Gastroesophageal sphincter (tissue), 3 donors: ENCODE results near the gene NAA11.

Source experiments
- CTCF ChIP-seq, 4 experiments: fragments of 200-600 bp in 2 of 4; fragments of 450-650 bp in 2 of 4; sonication (generic) in 1 of 4; IDR thresholded peaks; one replicate each; pipeline ENCODE4 v1.5.1; 2017 to 2019; ENCODE audit warnings: antibody characterized with exemption in 4 of 4, mild to moderate bottlenecking in 2 of 4, moderate library complexity in 2 of 4
- POLR2A ChIP-seq, 2 donors: fragments of 450-650 bp; IDR thresholded peaks; one replicate each; pipeline ENCODE4 v1.6.1; 2017; ENCODE audit warnings: antibody characterized with exemption in 2 of 2, mild to moderate bottlenecking in 2 of 2, moderate library complexity in 1 of 2

GRCh38 chr4:79273915-79274314, 51.9 kb downstream of the NAA11 start:
- TF ChIP-seq CTCF (IDR thresholded peaks at IDR 0.05): no peak
- no peak for TF ChIP-seq POLR2A (IDR thresholded peaks at IDR 0.05)
